Inferior parietal cortex (tissue), 1 donor: ENCODE data around the gene MCTP2.

Experiments used
- DNase-seq: peaks from one replicate; pipeline ENCODE4 v3.0.0-alpha.2; 2016; ENCODE audit errors: extremely low spot score

MCTP2 gene

GRCh38 chr15:94395640-94396039 lies 164.3 kb downstream of the MCTP2 start:
- DNase-seq: no peak

DNA sequence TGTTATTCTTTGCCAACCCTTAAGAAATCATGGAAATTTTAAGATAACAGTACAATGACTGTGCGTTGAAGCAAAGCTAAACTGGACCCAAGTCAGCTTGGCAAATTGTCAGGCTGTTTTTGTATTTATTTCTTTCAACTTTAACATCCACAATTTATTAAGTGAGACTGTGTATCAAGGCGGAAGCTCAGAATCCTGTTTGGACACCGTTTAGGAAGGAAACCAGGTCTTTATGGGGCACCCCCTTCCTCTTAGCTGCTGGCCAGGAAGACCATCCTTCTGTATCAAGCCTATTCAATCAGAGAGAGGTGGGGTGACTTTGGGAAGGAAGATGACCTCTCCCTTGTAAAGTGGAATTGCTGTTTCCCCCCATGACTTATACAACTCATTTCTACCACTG lies 166.0 kb downstream of the MCTP2 start:
- DNase-seq: no peak

DNA sequence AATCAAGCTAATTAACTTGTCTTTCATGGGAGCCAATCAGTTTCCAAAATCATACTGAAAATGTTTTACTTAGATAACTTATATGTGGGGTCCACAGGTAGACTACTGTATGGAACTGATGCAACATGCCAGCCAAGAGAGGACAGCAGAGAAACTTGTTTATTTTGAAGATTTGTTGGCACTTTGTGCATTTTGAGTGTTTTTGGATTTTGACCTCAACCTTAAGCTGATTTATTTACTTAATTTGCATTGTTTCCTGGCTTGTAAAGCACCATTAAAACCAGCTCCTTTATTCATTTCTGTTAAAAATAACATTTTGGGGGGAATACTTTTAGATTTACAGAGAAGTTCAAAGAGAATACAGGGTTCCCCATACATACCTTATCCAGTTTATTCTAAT lies 166.6 kb downstream of the MCTP2 start:
- DNase-seq: no peak

DNA sequence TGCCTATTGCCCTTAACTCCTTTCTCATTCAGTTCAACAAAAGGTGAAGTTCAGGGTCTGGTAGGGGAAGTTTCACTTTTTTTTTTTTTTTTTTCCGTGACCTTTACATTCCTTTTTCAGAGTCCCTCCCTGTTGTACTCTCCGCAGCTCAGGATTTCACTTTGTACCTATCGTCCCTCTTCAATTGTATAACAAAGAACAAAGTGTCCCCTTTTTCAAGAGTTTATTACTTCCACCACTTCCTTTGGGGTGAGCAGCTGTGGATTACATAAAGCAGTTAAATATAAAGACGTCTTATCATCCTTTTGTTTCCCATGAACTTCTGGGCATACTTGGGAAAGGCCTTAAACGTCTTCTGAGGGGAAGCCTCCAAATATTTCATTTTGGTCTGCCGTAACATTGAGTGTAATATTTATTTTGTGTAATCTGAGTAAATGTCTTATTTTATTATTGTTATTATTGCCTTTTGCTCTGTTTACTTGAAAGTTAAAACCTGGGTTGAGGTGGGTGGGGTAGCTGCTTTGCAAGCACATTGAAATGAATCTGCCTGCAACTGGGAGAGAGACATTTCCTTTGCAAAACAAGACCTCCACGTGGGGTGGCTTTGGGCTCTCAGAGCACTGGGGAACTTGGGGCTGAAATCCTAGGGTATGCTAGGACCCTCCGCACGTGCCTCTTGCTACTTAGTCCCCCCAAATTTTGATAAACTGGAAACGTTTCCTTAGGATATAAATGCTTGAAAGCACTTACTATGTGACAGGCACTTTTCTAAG lies 169.4 kb downstream of the MCTP2 start:
- no peak for DNase-seq

- DNase-seq: no peak
Observed at GRCh38 chr15:94403331-94403730, 172.0 kb downstream of the MCTP2 start.

- DNase-seq: no peak
Observed at GRCh38 chr15:94404733-94405283, 173.4 kb downstream of the MCTP2 start.

DNA sequence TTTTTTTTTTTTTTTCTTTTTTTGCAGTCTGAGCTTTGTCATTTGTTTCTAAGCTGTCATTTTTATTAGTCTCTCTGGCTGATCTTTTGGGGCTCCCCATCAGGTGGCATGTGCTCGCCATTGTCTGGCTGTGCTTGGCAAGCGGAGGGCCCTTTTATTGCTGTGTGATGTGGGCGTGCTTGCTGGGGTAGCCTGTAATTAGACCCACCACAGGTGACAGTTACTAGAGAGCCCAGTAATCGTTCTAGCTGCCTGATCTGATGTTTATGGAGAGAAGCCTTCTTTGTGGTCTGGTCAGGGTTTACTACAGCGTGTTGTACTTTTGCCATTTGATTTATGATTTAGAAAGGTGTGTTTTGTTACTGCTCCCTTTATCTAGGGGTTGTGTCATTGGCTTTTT lies 179.9 kb downstream of the MCTP2 start:
- DNase-seq: no peak

DNA sequence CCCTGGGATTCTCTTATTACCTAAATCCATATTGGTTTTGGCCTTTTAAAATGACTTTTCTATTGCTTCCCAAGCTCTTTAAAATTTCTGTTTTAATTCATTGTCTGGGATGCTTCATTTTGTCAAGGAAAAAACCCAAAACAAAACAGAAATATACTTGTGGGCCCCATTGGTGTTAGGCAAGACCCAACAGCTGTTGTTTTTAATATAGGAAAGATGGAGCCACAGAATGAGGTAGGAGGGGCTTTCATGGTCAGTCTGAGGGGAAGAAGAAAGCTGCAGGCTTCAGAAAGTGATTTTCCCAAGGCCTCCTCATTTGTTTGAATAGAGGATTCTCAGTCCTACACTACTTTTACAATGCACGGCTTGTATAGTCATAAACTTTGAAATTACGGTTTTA lies 180.5 kb downstream of the MCTP2 start:
- no peak for DNase-seq

DNA sequence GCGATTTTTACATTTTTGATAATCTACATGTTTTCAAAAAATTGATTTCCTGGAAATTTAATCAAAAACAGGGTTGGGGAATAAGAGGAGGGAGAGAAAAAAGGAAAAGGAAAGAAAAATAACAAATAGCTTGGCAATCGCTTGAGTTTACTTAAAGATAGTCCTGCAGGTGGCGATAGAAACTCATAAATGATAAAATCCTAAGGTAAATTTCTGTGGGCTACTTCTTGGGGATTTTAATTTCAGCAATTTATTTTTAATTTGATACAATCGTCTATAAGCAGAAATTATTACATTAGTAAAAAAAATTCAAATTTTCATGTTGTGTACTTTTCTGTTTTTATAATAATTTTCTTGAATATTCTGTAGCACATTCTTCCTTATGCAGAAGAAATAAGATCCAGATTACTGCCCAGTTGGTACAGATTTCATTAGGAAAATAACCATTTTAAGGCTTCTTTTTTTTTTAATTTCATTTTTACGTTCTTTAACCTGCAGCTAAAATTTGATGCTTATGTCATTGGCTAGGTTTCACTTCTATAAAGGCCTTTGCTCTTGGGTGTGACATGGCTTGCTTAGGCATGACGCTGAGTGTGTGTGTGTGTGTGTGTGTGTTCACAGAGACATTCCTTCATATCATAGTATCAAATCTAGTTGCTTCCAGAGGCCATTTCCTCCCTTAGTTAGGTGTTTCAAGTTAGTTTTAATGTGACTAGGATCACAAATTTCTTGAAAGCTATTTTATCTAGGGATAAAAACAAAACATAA lies 181.8 kb downstream of the MCTP2 start:
- peak; percentile 9 for DNase-seq

- no peak for DNase-seq
Observed at GRCh38 chr15:94414916-94415315, 183.6 kb downstream of the MCTP2 start.

DNA sequence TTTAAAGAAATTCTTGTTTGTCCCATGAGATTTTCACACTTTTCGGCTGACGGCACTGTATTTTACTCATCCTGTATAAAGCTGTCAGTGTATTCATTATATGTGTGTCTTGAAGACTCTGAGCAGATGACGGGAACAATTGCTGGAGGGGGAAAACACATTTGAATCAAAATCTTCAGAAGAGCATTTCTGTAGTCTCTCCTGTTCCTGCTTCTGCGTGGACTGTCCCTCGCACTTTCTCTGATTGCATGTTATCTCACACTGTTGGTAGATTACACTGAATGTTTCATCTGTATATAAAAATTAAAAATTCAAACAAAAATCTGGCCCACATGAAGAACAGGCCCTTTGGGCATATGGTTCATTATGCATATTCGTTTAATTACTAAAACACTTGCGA lies 184.9 kb downstream of the MCTP2 start:
- no peak for DNase-seq

DNA sequence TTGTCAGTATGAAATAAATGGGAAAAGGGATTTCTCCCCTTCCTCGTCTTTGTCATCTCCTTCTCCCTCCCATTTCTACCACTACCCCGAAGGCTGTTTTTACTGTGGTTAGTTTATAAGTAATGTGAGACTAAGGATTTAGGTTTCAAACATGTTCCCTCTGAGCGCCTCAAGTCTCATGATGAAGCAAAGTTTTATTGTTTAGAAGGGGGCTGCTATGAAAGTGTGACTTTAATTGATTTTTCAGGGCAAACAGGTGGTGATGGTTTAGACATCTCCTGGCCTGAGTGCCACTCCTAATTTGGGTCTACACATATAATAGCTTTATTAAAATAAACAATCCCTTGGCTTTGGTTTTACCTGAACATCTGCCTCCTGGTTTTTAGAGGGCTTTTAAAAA lies 185.5 kb downstream of the MCTP2 start:
- DNase-seq: no peak

DNA sequence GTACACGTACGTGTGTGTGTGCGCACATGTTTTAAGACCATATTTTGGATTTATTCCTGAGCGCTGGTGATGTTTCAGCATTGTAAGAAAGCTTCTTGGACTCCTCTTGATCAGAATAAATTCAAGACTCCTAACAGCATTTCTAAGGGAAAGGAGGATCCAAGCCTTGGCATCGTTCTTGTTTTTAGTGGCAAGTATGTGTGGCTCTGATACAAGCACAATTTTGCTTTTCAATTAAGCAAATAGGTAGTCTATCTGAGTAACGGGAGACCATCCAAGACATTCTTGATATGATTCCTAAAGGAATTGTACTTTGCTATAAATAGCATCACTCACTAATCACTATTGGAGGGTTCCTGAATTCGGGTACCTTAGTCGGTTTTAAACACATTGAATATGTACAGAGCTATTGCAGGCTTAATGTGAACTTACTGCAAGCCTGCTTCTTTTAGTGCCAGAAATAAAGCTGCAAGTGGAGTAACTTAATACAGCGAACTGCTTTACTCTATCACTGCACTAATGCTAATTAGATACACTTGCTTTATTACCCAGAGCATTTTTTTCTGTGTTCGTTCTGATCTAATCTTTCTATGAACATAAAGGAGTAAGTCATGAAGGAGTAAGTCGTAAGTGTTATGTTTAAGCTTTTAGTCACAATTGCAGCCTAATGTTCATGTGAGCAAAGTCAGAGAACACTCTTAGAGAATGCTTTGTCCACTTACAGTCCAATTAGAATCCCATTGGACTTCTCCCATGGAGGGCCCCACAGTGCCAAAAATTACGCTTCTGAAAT lies 186.3 kb downstream of the MCTP2 start:
- DNase-seq: no peak

DNA sequence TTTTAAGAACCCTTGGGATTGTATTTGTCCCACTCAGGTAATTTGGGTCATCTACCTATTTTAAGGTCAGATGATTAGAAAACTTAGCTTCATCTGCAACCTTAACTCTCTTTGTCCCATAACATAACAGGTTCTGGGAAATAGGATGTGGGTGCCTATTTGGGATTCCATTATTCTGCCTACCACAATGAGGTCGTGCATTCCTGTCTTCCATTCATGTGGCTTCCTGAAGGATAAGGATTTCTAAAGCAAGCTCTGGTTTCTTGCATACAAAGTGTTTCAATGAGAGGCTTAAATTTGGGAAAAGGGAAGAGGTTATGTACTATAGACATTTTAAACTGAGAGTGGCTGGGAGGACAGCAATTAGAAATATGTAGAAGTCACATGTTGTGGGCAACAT lies 190.3 kb downstream of the MCTP2 start:
- DNase-seq: no peak

DNA sequence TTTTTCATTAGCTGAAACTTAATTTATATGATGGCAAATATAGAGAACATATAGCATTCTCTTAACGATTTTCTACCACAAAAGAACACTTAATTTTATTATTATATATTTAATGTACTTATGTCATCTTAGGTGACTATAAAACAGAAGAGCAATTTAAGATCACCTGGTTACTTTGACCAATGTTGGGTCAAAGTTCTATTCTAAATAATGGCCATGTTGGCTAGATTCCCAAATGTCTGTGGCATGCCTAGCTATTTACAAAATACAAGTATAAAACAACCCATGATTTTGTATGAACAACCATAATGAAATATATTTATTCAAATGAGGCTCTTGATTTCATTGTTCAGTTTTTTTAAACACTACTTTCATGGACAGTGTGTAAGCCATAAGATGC lies 200.9 kb downstream of the MCTP2 start:
- no peak for DNase-seq

GRCh38 chr15:94439158-94439557 lies 207.8 kb downstream of the MCTP2 start:
- DNase-seq: no peak

DNA sequence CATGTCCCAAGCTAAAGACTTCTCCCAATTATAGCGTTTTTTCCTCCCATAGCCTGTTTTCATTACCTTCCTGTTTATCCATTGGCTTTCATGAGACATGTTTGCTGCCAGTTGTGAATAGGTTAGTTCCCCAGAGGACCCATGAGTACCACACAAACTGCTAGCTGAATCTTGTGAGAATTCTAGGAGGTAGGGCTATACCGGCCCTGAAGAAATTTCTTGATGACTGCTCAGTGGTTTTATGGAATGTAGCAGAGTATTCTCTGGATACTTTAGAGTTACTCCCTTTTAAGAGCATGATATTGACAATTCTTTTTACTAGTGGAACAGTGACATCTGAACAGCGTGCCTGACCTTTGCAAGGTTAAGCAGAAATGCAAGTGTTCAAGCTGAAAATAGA lies 210.4 kb downstream of the MCTP2 start:
- DNase-seq: no peak

DNA sequence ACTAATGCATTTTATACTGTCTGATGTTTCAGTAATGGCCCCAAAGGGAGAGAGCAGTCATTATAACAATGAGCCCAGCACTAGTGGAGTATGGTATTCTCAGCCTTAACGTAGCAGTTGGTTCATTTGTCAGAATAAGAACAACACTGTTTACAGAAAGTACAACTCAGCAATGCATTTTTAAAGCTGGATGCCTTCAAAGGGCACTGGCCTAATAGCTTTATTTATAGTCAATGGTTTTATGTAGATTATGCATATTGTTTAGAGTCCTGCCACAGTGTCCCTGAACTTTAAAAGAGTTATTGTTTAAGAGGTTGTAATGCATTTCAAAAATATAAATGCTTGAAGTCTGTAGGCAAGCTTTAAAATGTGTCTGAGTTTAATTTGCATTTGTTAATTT lies 211.1 kb downstream of the MCTP2 start:
- no peak for DNase-seq

DNA sequence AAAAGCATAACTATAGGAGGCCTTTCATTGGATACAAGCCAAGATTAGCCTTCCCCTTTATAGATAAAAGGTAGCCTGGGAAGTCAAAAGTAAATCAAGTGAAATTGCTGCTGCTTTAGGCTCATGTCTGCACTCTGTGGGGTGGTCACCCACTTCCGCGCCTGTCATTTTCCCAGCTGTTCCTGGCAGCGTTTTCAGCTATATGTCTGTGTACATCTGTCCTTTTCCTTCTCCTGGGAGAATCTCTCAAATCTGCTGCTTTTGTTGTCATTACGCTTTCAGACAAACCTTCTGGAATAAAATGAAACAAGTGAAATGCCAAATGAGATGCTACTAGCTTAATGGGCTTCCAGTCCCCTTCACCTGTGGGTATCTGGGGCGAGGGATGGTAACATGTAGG lies 211.8 kb downstream of the MCTP2 start:
- DNase-seq: no peak

- DNase-seq: no peak
Observed at GRCh38 chr15:94445566-94446160, 214.3 kb downstream of the MCTP2 start.

DNA sequence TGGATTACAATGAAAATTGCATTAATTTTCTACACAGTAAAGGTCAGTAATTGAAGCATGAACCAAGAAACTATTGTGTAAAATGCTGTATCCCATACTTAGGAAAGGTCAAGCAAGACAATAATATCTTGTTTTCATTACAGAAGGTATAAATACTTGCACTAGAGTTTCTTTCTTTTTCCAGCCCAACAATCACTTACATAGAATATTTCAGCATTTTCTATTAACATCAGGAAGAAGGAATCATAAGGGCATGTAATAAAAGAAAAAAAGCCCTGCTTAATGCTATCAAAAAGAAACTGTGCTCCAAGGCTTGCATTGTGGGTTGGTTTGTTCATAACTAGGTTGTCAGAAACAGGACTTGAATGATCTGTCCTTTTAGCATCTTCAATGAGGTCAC lies 215.1 kb downstream of the MCTP2 start:
- DNase-seq: no peak

- no peak for DNase-seq
Observed at GRCh38 chr15:94451466-94451865, 220.1 kb downstream of the MCTP2 start.
